Fibroblast of lung (primary cell): Measurements from ENCODE around the gene FSTL4. TPM values are rescaled to one million over a fixed set of nuclear protein-coding genes. Genes with fewer than 3 reads are reported as not detected.

Source experiments
- DNase-seq, 2 donors: peaks; one replicate each; pipeline versions ENCODE4 v3.0.0 to v3.0.0-alpha.2; 2010; ENCODE audit warnings: low read depth in 2 of 2
- H2AFZ ChIP-seq: 2 replicates; pipeline ENCODE4 v1.5.1; 2012; ENCODE audit warnings: low read length, control low read depth, inconsistent platforms
- H3K27ac ChIP-seq: 2 replicates; pipeline ENCODE4 v1.5.1; 2011; ENCODE audit warnings: low read length, control low read depth; ENCODE audit not compliant: insufficient read depth
- H3K27me3 ChIP-seq: 2 replicates; pipeline ENCODE4 v1.5.1; 2011; ENCODE audit warnings: mild to moderate bottlenecking, low read length; ENCODE audit not compliant: control insufficient read depth, insufficient read depth
- H3K36me3 ChIP-seq: 2 replicates; pipeline ENCODE4 v1.5.1; 2011; ENCODE audit warnings: low read length; ENCODE audit not compliant: control insufficient read depth, insufficient read depth
- H3K4me1 ChIP-seq: 2 replicates; pipeline ENCODE4 v1.5.1; 2011; ENCODE audit warnings: low read length; ENCODE audit not compliant: control insufficient read depth, insufficient read depth; ENCODE audit errors: extremely low read depth
- H3K4me2 ChIP-seq: 2 replicates; pipeline ENCODE4 v1.5.1; 2011; ENCODE audit warnings: low read length, control low read depth; ENCODE audit not compliant: insufficient read depth; ENCODE audit errors: extremely low read depth
- H3K4me3 ChIP-seq, 4 experiments: fragments of 200-600 bp in 1 of 4; sonication (generic) in 1 of 4; replicated peaks in 1 of 4; 2 replicates each; pipeline ENCODE4 v1.5.1; 2011 to 2016; ENCODE audit warnings: low read length in 4 of 4, low read depth in 3 of 4, mild to moderate bottlenecking in 3 of 4, control low read depth in 2 of 4, inconsistent platforms in 1 of 4, mixed read lengths in 1 of 4; ENCODE audit not compliant: insufficient read depth in 1 of 4; ENCODE audit errors: control extremely low read depth in 1 of 4
- H3K79me2 ChIP-seq: 2 replicates; pipeline ENCODE4 v1.5.1; 2012; ENCODE audit warnings: mild to moderate bottlenecking, low read length, inconsistent platforms; ENCODE audit not compliant: control insufficient read depth, insufficient read depth
- H3K9ac ChIP-seq: 2 replicates; pipeline ENCODE4 v1.5.1; 2011; ENCODE audit warnings: mild to moderate bottlenecking, low read length, control low read depth; ENCODE audit not compliant: insufficient read depth
- H3K9me3 ChIP-seq: 2 replicates; pipeline ENCODE4 v1.5.1; 2012; ENCODE audit warnings: low read depth, low read length; ENCODE audit not compliant: control insufficient read depth, insufficient read depth
- H4K20me1 ChIP-seq: 2 replicates; pipeline ENCODE4 v1.5.1; 2011; ENCODE audit warnings: low read length; ENCODE audit not compliant: control insufficient read depth, insufficient read depth; ENCODE audit errors: extremely low read depth
- CTCF ChIP-seq, 2 donors: IDR thresholded peaks in 1 of 2; conservative IDR thresholded peaks in 1 of 2; 1 replicate in 1 of 2; 2 replicates in 1 of 2; pipeline ENCODE4 v1.5.1; 2011 to 2012; ENCODE audit warnings: low read length in 2 of 2, control low read depth in 1 of 2, inconsistent platforms in 1 of 2, low read depth in 1 of 2, mild to moderate bottlenecking in 1 of 2
- EZH2 ChIP-seq: IDR thresholded peaks from 2 replicates; pipeline ENCODE4 v1.5.1; 2012; ENCODE audit warnings: low read length, control low read depth, mild to moderate bottlenecking; ENCODE audit errors: missing control alignments
- polyA plus RNA-seq, 2 donors: library from polyadenylated mRNA; depleted of rRNA in 1 of 2; stranded (reverse) in 1 of 2; unstranded in 1 of 2; fragments of >200 nt; gene quantifications; 2 replicates each; pipeline ENCODE4 v1.2.1, GENCODE V29; 2011 to 2012; ENCODE audit warnings: missing spikeins in 1 of 2
- total RNA-seq: library from RNA; depleted of rRNA; stranded (reverse); fragments of >200 nt; gene quantifications from 2 replicates; pipeline ENCODE4 v1.2.1, GENCODE V29; 2014

The FSTL4 gene
- total and polyA plus RNA-seq, 2 donors (not counting 1 experiment from before 2014, with no cell fraction given): 0.17 to 0.33 TPM

- Histone ChIP-seq H3K36me3 (no peaks in the 10 kb centered on the region), H3K79me2 (no peaks in the 10 kb centered on the region), H4K20me1 (no peaks in the 10 kb centered on the region), H3K4me3 (no peak overlapping the region), H3K4me1 (peaks cover 6% of the 10 kb centered on the region), H3K4me2 (no peak overlapping the region), H3K9me3 (no peaks in the 10 kb centered on the region), H3K27ac (no peak overlapping the region), H2AFZ (no peak overlapping the region), H3K9ac (no peak overlapping the region), H3K27me3 (no peaks in the 10 kb centered on the region)
- DNase-seq: no peak
- TF ChIP-seq CTCF (conservative IDR thresholded peaks at IDR 0.05 in 1 of 2, IDR thresholded peaks at IDR 0.05 in 1 of 2; ENCODE audit: low read depth in 1 of 2, low read length in 2 of 2): no peak
- TF ChIP-seq EZH2: no peak
These were observed 389.4 kb downstream of the FSTL4 start for GRCh38 chr5:133222979-133223378.

GRCh38 chr5:133222521-133222920 is 389.8 kb downstream of the FSTL4 start:
- Histone ChIP-seq H3K4me3 (no peak overlapping the region), H4K20me1 (no peaks in the 10 kb centered on the region), H3K79me2 (no peaks in the 10 kb centered on the region), H3K4me2 (no peak overlapping the region), H3K9me3 (no peaks in the 10 kb centered on the region), H3K27me3 (no peaks in the 10 kb centered on the region), H3K27ac (no peak overlapping the region), H3K4me1 (peaks cover 6% of the 10 kb centered on the region), H3K36me3 (no peaks in the 10 kb centered on the region), H3K9ac (no peak overlapping the region), H2AFZ (no peak overlapping the region)
- DNase-seq: no peak
- no peak for TF ChIP-seq EZH2
- TF ChIP-seq CTCF (conservative IDR thresholded peaks at IDR 0.05 in 1 of 2, IDR thresholded peaks at IDR 0.05 in 1 of 2; ENCODE audit: low read depth in 1 of 2, low read length in 2 of 2): no peak

GRCh38 chr5:133222040-133222439 is 390.3 kb downstream of the FSTL4 start:
- H3K4me1 ChIP-seq: peaks cover 6% of the 10 kb centered on the region
- H4K20me1 ChIP-seq: no peaks in the 10 kb centered on the region
- no peak for TF ChIP-seq CTCF (conservative IDR thresholded peaks at IDR 0.05 in 1 of 2, IDR thresholded peaks at IDR 0.05 in 1 of 2; ENCODE audit: low read depth in 1 of 2, low read length in 2 of 2)
- no peak for TF ChIP-seq EZH2
- no peaks in the 10 kb centered on the region for H3K9me3 ChIP-seq
- H3K27me3 ChIP-seq: no peaks in the 10 kb centered on the region
- no peak overlapping the region for H2AFZ ChIP-seq
- H3K27ac ChIP-seq: no peak overlapping the region
- no peaks in the 10 kb centered on the region for H3K79me2 ChIP-seq
- H3K4me3 ChIP-seq: no peak overlapping the region
- H3K9ac ChIP-seq: no peak overlapping the region
- no peaks in the 10 kb centered on the region for H3K36me3 ChIP-seq
- DNase-seq: no peak
- no peak overlapping the region for H3K4me2 ChIP-seq
